GM13977 (cell line): ENCODE results near the gene C10orf90.

ENCODE experiments used
- DNase-seq: peaks from one replicate; pipeline ENCODE4 v3.0.0; 2012; ENCODE audit warnings: low spot score
- in situ Hi-C: fragments of 300-500 bp; cut with MboI; formaldehyde crosslinking; loops from one replicate; pipeline ENCODE4 v1.12.0; 2022; ENCODE audit warnings: low sequenced_read_pairs, low pct_unique_long_range_greater_than_20kb, mixed read lengths, inconsistent platforms; ENCODE audit not compliant: unreplicated experiment
- TF ChIP-seq, protein P1 (sequence below): IDR thresholded peaks from 2 replicates; pipeline ENCODE4 v1.5.1; 2012; ENCODE audit warnings: mild to moderate bottlenecking, control low read depth; ENCODE audit not compliant: insufficient read depth; ENCODE audit errors: extremely low read depth, missing control alignments

Gene C10orf90

DNA sequence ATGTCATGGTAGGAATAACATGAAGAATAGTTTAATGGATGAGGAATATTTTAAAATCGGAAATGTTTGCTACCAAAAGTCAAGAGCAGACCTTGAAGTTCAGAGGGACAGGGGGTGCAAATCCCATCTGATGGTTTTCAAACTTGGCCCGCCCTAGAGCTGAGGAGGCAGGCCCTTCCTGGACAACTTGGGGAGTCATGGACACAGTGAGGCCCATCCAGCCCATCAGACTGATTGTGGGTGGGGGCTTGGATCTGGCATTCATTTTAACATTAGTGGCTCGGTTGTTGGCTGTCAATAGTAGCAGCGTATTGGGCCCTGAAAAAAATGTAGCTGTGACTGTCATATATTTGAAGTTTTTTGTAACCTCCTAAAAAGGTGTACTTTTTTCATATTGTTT is 2.0 kb downstream of the C10orf90 start:
- in situ Hi-C loops, result no loop called here

DNA sequence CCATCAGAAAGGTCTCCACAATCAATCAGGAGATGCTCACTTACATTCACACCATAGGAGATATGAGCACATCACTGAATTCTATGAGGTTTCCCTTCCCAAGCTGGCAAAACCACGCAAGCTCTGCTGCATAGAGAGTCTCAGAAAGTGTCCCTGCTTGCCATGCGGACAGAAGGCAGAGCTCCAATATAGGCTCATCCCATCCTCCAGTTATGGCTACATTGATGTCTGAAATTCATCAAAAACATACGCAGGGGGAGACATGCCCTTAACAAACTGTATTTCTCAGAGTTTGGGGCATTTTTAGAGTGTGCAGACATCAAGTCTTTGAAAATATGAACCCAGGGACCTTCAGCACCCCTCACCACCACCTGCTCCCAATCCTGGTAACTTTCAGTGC is 2.9 kb downstream of the C10orf90 start:
- TF ChIP-seq, protein P1, sequence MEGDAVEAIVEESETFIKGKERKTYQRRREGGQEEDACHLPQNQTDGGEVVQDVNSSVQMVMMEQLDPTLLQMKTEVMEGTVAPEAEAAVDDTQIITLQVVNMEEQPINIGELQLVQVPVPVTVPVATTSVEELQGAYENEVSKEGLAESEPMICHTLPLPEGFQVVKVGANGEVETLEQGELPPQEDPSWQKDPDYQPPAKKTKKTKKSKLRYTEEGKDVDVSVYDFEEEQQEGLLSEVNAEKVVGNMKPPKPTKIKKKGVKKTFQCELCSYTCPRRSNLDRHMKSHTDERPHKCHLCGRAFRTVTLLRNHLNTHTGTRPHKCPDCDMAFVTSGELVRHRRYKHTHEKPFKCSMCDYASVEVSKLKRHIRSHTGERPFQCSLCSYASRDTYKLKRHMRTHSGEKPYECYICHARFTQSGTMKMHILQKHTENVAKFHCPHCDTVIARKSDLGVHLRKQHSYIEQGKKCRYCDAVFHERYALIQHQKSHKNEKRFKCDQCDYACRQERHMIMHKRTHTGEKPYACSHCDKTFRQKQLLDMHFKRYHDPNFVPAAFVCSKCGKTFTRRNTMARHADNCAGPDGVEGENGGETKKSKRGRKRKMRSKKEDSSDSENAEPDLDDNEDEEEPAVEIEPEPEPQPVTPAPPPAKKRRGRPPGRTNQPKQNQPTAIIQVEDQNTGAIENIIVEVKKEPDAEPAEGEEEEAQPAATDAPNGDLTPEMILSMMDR, result no peak
- no peak for DNase-seq
- in situ Hi-C loops, result no loop called here

More for the DNA sequence above, 2.0 kb downstream of the C10orf90 start:
- DNase-seq, result no peak
- TF ChIP-seq, protein P1, result no peak

DNA sequence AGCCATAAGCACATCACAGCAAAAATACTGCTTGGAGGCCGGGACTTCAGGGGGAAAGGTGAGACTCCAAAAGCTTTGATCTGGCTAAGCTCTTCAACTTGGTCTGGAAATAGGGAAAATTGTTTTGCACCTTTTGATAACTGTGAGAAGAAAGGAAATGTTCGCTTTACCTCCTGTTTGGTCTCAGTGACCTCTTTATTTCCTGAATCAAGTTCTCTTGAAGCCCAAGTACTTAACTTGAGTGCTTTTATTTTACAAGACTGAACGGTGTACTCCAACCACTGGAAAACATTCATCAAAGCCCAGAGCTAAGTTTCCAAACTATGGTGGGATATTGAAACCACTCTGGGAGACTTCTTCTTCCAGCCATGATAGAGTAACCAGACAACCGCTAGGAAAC is 5.3 kb downstream of the C10orf90 start:
- TF ChIP-seq, protein P1, result no peak
- in situ Hi-C loops, result no loop called here
- DNase-seq, result no peak

DNA sequence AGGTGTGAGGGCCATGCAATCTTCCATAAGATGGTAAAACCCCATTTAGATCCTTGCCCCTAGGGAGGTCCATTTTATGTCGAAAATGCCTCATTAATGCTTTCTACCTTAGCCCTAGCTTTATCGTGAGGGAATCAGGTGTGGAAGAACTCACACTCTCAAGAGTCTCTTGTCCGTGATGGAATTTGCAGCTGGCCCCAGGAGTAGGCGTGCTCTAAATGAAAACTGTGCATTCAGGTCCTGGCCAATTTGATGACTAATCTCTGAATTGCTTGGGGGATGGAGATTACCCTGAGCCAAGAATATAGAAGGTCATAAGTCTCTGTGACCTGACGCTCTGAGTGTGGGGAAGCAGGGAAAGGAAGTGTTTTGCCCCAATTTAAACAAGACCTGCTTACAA is 6.6 kb downstream of the C10orf90 start:
- TF ChIP-seq, protein P1, result no peak
- in situ Hi-C loops, result no loop called here

DNA sequence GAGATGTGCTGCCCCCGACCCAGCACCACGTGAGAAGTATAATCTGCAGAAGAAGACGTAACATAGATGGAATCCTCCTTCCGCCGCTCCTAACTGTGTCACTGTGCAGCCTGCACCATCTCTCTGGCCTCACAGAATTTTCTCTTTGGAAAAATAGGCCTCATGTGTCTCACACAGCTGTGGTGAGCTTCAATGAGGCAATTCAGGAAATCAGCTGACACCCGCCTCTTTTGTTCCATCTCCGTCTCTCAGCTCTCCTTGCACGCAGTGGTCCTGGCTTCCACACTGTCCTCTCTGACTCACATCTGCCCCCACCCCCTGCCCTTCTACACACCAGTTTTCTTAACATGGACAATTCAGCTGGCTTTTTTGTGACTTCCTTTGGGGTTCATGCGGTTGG is 7.2 kb downstream of the C10orf90 start:
- TF ChIP-seq, protein P1, result no peak
- no peak for DNase-seq
- in situ Hi-C loops, result no loop called here

More for the DNA sequence above, 6.6 kb downstream of the C10orf90 start:
- no peak for DNase-seq

DNA sequence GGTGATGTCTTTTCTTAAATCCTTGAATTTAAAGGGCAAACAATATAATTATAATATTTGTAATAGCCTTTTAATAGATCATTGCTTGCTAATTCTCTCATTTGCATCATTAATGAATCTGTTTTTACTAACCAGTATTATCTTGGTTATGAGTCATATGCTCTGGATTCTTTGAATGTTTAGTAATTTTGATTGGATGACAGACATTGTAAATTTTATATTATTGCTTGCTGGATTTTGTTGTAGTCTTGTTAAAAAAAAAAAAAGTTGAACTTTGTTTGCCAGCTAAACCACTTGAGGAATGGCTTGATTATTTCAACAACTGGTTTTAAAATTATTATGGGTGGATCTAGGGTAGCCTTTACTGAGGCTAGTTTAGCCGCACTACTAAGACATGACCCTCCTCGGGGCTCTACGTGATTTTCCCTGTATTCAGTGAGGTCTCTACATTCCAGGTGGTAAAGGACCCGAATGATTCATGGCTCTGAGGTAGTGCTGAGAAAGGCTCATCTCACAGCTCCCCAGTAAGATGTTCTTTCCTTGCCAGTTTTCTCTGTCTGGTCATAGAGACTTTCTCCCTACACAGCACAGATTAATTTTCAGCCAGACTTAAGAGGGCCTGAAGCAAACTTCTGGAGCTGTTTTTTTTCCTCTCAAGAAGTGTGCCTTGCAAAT is 8.5 kb downstream of the C10orf90 start:
- in situ Hi-C loops, result no loop called here
- TF ChIP-seq, protein P1, result no peak
- no peak for DNase-seq
